KBM-7 (cell line): Measurements from ENCODE around the gene MTUS2.

Source experiments
- DNase-seq: peaks from one replicate; pipeline ENCODE4 v3.0.0-alpha.2; 2015
- in situ Hi-C: fragments of 300-500 bp; cut with MboI; formaldehyde crosslinking; loops from 2 replicates; pipeline ENCODE4 v1.14.3; 2020; ENCODE audit warnings: low sequenced_read_pairs, low pct_unique_long_range_greater_than_20kb, mixed read lengths

Gene MTUS2

DNA sequence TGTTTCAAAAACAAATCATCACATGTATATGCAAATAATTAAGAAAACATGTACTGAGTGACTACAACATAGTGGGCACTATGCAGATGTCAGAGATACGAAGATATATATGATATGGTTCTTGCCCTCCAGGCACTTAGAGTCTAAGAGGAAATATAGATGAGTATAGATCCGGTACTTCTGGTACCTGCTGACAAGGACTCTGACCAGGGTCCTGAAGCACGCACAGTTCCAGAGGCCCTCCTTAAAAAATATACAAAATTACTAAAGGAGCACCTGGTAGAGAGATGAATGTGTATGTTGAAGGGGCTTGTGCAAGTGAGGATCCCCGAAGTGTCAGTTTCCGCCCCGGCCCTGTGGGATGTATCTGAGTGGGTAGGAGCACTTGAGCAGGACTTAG lies 31.3 kb downstream of the MTUS2 start:
- in situ Hi-C loops = no loop called here
- no peak for DNase-seq

DNA sequence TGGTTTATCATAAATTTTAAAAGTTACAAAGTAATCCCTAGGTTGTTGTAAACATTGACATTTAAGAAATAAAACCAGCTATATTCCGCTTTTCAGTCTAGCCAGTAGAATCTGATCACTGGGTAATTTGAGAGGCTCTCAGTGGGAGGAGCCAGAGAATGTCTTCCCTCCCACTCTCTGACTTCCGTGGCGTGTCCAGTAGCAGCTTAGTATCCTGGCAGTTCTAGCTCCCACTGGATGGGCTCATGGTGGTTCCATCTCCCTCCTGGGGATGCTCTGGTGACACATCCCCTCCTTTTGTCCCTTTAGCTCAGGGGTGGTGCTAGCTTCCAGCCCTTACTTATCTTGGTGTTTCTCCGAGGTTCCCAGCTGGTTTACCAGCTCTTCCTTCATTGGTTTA lies 34.5 kb downstream of the MTUS2 start:
- in situ Hi-C loops = no loop called here
- DNase-seq = no peak

DNA sequence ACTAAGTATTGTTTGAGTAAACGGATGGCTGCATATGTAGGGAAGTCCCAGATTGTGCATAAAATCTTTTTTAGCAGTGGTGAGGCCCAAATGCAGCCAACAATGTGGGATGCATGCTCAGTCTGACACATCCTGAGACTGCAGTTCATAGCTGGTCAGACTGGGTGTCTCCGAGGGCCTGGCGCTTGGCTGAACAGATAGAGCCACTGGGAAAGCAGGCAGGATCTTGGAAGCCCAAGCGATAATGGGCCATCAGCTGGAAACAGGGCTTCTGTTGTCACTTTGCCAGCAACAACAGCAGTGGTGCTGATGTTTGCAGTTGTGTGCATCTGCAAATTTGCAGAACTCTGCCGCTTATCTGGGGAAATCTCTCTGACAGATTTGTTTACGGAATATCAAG lies 36.1 kb downstream of the MTUS2 start:
- DNase-seq = no peak
- in situ Hi-C loops = no loop called here

DNA sequence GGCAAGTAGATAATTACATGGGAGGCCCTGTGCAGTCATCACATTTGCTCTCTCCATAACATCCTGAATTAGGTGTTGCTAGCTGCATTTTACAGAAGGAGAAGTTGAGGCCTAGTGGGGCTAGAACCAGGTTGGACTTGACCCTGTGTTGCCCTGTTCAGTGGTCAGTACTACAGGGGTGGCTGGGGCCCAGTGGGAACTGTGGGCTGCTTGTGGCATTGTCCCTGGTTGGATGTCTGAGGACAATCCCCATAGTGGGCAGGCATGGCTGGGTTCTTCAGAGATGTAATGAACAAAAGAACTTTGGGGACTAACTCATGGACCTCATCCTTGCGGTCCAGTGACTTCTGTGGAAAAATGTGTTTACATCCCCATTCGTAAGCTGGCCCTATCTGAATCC lies 38.9 kb downstream of the MTUS2 start:
- no peak for DNase-seq
- in situ Hi-C loops = no loop called here

DNA sequence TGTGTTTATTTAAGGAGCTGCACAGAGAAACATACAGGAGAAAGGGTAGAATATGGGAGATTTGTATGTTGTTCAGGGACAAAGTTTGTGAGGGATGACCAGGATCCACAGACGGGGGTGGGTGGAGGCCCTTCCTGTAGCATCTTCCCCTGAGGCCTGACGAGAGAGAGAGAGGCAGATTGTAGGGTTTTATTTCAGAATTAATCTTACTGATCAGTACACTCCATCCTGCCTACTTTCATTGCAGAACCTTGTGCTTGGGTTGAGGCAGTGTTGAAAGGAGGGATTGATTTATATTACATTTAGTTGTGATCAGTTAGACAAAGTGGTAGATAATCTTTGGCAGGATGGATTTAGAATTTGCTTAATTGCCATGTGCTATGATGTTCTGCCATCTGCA lies 39.6 kb downstream of the MTUS2 start:
- no peak for DNase-seq
- in situ Hi-C loops = no loop called here

DNA sequence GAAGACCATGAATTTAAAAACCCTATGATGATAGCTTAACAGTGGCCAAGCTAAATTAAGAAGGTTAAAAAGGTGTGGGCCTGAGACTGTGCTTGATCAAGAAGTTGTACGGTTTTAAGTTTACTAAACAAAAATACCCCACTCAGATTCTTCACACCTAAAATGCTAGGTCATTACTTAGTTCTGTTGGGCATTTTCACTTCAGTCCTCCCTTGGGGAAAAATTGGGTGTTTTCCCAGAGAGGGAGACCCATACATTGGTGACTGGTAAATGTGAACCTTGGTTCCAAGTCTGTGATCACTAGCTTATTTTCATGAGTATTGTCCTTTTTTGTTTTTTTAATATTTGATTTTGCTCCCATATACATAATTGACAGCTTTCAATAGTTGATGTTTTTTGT lies 44.4 kb downstream of the MTUS2 start:
- in situ Hi-C loops = no loop called here
- no peak for DNase-seq

DNA sequence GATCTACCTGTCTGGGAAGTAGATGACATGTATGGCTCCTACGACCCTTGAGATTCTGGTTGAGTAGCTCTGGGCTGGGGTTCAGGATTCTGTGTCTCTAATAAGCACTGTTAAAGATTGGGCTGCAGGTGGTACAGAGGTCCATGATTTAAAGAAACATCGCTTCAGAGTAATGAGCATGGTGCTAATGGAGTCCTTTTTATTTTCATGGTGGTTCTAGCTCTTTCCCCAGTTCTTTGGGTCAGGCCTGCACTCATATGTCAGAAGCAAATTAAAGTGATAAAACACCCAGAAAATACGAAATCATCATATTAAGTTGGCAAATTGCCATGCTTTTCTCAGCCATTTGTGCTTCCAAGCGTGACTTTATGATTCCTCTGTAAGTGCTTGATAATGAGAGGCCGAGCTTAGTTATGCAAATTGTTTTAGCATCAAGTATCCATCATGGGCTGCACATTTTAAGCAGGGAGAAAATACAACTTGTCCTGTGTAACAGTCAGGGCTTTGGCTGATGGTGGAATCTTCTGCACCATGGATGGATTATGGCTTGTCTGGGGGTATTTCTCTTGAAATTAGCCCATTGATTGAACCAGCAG lies 45.1 kb downstream of the MTUS2 start:
- in situ Hi-C loops = no loop called here
- DNase-seq = no peak

DNA sequence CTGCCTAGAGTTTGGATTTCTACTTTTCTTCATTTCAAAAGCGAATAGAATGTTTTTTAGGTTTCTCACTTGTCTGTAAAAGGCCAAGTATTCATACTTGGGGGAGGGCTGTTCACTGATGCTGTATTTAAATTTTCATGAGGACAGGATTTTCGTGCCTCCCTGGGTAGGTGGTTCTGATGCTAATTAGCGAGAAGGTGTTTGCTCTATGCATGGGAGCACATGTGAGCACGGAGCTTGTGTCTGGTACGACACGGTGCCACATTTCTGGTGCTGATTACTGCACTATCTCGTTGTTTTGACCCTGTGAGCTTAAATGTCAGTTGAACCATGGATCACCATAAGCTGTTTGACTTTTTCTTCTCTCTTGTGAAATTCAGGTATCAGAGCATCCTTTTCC lies 45.8 kb downstream of the MTUS2 start:
- no peak for DNase-seq
- in situ Hi-C loops = no loop called here

DNA sequence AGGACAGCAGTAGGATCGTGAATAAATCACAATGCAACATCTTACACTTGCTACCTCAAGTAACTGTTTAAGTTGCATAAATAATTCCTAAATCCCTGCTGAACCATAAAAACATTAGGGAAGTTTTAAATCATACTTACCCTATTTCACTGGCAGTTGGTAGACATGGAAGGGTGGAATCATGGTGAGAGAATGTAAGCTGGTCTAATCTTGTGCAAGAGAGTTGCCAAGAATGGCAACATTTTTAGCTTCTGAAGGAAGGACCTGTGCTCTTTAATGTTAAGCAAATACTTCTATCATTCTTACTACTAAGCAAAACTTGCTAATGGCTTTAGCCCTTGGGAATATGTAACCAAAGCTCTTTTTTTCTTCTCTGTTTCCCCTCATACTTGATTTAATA lies 46.8 kb downstream of the MTUS2 start:
- no peak for DNase-seq
- in situ Hi-C loops = no loop called here

DNA sequence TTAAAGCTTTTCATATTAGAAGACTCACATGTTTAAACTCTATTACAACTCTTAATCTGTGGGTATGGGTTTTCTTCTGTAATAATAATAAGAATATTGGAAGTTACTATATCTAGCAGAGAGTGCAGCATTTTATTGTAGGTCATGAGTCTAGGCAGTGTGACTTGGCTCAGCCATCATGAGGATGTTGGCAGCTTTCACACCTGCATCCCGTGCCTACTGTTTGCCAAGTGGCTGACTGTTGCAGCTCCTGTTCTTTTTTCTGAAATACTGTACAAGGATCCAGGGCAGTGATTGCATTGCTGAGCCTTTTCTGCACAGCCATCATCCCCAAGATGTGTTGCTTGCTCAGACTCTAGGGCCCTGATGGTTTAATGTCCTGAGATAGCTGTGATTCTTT lies 47.4 kb downstream of the MTUS2 start:
- DNase-seq = no peak
- in situ Hi-C loops = no loop called here

DNA sequence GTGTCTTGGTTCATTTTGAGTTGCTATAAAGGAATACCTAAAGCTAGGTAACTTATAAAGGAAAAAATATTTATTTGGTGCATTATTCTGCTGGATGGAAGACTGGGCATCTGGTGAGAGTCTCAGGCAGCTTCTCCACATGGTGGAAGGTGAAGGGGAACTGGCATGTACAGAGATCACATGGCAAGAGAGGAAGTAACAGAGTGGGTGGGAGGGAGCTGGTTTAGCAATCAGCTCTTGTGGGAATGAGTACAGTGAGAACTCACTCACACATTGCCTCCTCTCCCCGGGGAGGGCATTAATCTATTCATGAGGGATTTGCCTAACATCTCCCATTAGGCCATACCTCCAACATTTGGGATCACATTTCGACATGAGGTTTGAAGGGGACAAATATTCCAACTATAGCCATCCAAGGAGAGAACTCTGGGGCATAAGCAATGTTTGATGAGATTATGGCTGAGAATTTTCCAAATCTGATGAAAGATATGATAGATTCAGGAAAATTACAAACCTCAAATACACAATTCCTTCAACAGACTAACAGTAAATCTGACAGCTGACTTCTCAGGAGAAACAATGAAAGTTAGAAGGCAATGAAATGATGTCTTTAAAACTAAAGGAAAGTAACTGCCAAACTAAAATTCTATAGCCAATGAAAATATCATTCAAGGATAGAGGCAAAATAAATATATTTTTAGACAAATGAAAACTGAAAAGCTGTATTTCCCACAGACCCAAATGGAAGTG lies 52.5 kb downstream of the MTUS2 start:
- DNase-seq = no peak
- in situ Hi-C loops = no loop called here

DNA sequence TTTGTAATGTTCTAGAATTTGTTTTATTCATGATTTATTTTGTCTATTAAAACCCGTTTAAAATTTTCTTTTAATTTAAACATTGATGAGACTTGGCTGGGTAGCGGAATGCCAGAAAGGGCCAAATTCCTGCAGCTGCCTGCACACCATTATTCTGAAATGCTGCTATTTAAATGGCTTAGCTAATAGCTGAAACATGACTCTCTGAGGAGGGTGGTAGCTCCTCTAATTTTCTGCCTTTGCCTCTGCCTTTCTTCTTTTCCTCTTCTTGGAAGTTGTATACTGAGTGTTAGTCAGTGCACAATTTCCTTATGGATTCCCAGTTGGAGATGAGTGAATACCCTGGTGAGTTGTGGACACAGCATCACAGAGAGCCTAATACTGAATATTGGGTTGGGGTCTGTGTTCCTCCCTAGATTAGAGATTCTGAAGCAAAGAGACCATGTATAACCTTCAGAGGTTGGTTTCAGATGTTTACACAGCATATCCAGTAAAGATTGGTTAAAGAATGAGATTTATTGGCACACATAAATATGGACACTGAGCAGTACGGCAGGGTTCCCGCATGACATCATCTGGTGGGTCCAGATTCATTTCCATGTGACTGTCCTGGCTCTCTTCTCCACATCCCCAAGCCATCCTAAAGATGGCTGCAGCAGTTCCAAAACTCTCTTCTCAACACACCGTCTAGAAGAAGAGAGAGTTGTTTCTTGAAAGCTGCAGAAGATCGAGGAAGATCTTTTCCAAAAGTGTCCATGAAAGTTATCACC lies 55.9 kb downstream of the MTUS2 start:
- no peak for DNase-seq
- in situ Hi-C loops = no loop called here

DNA sequence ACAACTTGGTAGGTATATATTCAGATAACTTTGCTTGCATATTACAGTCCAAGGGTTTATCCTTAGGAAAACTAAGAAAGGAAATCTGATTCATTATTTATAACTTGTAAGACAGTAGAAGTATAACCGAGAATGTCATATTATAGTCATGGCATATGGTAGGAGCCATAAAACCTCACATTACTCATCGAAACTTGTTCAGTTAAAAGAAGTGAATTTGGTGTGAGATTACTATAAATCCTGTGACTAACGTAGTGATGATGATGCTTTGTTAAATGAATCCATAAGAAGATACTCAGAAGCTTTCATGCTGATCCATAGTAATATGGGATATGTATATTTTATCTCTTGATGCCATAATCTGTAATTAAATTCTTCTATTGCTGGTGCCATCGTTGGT lies 57.3 kb downstream of the MTUS2 start:
- in situ Hi-C loops = no loop called here
- no peak for DNase-seq

DNA sequence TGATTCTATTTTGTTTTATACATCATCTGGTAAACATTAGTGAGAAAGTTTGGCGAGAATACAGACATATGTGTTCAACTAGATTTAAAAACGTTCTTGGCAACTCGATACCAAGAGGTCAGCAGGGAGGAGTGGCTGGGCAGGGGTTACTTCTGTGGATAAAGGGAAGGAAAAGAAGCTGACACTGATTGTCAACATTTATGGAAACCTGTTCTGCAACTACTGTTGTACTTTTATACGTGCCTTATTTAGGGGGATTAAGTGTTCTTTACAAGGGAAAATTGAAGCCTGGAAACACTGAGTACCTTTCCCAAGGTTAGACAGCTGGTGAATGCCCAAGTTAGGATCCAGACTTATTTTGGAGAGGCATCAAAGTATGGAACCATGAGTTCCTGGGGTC lies 65.0 kb downstream of the MTUS2 start:
- DNase-seq = no peak
- in situ Hi-C loops = no loop called here

DNA sequence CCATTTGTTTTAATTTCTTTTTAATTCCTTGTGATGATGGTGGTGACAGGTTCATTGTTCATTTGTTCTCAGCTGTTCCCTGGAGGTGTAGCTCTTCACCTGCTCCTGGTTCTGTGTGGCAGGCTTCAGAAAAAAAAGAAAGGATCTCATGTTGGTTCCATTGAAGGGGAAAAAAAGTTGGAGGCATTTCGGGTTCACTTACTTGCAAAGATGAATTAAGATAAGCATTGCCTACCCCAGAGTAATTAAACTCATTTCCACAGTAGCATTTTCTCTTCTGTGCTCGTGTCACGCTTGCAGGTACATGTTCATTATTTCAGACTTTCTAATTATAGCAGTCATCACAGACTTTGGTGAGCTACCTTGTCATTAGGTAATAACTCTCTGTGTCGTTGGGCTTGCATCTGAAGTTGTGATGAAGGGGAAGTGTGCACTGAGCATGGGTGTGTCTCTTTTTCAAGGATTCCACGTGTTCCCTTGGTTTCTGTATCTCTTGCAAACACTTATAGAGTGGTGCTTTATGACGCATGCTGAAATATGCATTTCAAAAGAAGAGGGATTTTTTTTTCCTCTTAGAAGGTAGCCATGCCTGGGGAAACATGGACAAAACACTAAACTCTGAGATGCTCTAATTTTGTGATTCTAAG lies 69.1 kb downstream of the MTUS2 start:
- no peak for DNase-seq
- in situ Hi-C loops = no loop called here

DNA sequence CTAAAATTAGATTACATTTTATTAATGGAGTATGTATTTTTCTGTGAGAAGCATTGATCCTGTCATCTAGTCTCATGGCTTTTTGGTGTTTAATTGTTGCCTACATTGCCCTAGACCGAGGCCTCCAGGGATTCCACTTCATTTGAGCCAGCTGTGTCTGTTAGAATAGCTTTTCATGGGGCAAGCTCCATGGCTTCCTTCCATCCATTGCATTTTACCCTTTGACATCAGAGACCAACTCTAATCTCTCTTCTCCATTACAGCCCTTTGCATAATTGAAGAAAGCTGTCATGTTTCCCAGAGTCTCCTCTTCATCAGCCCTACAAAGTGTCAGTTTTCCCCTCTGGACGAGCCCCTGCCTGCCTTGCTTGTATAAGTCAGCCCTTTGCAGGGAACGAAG lies 70.6 kb downstream of the MTUS2 start:
- DNase-seq = no peak
- in situ Hi-C loops = no loop called here

DNA sequence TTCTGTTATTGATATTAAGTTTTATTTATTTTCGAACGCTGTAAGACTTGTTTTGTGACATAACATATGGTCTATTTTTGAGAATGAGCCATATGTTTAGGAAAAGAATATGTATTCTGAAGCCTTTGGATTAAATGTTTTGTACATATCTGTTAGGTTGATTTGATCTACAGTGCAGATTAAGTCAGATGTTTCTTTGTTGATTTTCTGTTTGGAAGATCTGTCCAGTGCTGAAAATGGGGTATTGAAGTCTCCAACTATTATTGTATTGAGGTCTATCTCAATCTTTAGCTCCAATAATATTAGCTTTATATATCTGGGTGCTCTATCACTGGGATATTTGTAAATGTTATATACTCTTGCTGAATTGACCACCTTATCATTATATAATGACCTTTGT lies 97.9 kb downstream of the MTUS2 start:
- in situ Hi-C loops = no loop called here
- no peak for DNase-seq

DNA sequence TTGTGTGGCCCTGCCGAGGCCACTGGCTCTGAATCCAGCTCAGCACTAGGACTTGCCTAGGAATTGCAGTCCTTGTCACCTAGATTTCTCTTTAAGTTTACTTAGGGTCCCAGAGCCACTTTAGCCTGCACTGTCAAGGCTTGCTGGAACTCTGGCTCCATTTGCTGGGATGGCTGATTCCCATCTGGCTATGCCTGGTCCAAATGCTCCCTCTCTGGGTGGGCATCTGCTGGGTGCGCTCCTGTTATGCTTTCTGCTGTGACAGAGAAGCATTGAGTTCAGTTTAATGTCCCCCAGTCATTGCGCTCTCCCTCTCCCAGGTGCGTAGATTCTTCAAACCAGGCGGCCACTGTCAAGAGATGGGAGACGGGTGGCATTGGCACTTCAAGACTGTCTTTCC lies 102.2 kb downstream of the MTUS2 start:
- in situ Hi-C loops = no loop called here
- DNase-seq = no peak

DNA sequence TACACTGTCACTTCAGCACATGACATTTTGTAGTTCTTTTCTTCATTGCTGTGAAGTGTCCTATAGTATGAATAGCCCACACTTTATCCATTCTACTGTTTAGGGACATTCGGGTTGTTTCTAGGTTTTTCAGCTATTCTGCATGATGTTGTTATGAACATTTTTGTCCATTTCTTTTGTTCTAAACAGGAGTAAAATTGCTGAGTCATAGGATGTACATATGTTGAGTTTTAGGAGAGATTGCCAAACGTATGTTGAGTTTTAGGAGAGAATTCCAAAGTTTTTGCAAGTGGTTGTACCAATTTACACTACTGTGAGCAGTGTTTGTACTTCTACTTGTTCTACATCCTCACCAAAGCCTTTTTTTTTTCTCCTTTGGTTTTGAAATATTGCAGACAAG lies 115.0 kb downstream of the MTUS2 start:
- in situ Hi-C loops = no loop called here
- DNase-seq = no peak

DNA sequence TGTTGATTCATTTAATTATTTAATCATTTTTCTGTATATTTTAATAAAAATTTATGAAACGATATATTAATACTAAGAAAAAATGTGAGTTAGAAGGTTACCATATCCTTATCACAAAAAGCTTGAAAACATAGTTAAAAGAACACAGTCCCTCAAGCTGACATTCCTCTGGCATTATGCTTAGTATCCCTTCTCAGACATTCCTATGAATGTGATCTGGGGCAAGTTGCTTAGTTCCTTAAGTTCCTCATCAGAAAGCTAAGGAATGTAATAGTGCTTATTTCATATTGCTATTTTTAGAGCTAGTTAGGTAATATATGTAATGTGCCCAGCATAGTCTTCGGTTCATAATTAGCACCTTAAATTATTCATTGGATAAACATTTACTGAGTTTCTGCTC lies 122.8 kb downstream of the MTUS2 start:
- no peak for DNase-seq
- in situ Hi-C loops = no loop called here
